GM12865 (cell line): ENCODE data around the gene DNAH2.

Experiments used
- DNase-seq: peaks from one replicate; pipeline ENCODE4 v3.0.0; 2010; ENCODE audit warnings: low read depth
- H3K4me3 ChIP-seq: 2 replicates; pipeline ENCODE4 v1.5.1; 2011; ENCODE audit warnings: mild to moderate bottlenecking, low read depth, low read length, control low read depth
- TF ChIP-seq, protein P1 (sequence below): IDR thresholded peaks from 2 replicates; pipeline ENCODE4 v1.5.1; 2011; ENCODE audit warnings: low read length, control low read depth, low read depth, inconsistent platforms; ENCODE audit not compliant: insufficient read depth; ENCODE audit errors: missing control alignments

Gene DNAH2

DNA sequence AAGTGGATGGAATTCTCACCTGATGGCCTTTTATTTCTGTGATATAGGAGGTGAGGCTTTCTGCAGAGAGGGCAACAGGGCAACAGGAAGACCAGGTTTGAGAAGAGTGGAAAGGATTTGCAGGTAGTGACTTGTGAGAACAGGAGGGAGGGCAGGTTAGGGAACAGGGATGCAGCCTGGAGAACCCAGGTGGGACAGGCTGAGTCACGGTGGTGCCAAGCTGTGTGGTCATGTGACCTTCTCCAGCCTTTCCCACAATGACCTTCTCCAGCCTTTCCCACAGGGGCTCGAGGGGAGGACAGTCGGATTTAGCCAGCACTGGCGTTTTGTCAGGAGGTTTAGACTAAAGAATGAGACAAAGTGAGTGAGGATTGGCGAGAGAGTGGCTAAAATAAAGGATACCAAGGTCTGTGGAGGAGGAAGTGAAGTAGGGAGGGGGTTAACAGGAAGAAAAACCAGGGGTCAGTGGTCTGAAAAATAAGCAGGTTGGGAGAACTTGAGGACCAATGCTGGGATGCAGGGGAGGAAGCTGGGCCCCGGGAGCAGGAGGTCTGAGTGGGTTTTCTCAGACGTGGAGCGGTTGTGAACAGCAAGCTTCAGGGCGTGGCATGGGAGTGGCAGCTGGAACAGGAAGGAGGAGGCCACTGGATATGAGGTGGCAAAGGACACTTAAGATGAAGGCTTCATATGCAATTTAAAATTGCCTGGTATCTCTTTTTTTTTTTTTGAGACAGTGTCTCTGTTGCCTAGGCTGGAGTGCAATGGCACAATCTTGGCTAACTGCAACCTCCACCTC lies 37.7 kb downstream of the DNAH2 start:
- TF ChIP-seq, protein P1, sequence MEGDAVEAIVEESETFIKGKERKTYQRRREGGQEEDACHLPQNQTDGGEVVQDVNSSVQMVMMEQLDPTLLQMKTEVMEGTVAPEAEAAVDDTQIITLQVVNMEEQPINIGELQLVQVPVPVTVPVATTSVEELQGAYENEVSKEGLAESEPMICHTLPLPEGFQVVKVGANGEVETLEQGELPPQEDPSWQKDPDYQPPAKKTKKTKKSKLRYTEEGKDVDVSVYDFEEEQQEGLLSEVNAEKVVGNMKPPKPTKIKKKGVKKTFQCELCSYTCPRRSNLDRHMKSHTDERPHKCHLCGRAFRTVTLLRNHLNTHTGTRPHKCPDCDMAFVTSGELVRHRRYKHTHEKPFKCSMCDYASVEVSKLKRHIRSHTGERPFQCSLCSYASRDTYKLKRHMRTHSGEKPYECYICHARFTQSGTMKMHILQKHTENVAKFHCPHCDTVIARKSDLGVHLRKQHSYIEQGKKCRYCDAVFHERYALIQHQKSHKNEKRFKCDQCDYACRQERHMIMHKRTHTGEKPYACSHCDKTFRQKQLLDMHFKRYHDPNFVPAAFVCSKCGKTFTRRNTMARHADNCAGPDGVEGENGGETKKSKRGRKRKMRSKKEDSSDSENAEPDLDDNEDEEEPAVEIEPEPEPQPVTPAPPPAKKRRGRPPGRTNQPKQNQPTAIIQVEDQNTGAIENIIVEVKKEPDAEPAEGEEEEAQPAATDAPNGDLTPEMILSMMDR = no peak
- no peak overlapping the region for H3K4me3 ChIP-seq
- no peak for DNase-seq

DNA sequence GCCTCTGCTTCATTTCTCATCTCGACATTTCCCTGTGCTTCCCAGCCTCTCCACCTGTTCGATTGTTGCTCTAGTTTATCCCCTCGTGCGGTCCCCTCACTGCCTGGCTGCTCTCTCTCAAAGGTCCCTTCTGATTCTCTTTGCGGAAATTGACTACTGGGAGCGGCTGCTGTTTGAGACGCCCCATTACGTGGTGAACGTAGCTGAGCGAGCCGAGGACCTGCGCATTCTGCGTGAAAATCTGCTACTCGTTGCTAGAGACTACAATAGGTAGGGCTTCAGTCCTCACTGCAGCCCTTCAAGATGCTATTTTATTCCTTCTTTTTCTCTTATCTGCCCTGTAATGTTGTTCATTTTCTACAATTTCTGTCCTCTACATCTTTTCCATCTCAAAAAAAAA lies 39.4 kb downstream of the DNAH2 start:
- no peak for DNase-seq
- TF ChIP-seq, protein P1 = no peak
- H3K4me3 ChIP-seq = no peak overlapping the region

DNA sequence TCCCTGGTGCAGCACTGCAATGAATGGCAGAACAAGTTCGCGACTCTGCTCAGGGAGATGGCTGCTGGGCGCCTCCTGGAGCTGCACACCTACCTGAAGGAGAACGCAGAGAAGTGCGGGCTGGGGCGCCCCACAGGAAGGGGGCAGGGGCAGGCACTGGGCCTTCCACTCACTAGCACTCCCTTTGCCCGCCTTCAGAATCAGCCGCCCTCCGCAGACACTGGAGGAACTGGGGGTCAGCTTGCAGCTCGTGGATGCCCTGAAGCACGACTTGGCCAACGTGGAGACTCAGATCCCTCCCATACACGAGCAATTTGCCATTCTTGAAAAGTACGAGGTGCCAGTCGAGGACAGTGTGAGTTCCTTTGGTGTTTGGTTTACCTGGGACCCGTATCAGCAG lies 46.4 kb downstream of the DNAH2 start:
- TF ChIP-seq, protein P1 = no peak
- no peak for DNase-seq
- H3K4me3 ChIP-seq = no peak overlapping the region

- H3K4me3 ChIP-seq = no peak overlapping the region
- DNase-seq = no peak
- TF ChIP-seq, protein P1 = no peak
These were observed 49.5 kb downstream of the DNAH2 start for GRCh38 chr17:7767004-7767403.

GRCh38 chr17:7767405-7768021 lies 50.0 kb downstream of the DNAH2 start:
- H3K4me3 ChIP-seq = no peak overlapping the region
- no peak for DNase-seq
- TF ChIP-seq, protein P1 = no peak

DNA sequence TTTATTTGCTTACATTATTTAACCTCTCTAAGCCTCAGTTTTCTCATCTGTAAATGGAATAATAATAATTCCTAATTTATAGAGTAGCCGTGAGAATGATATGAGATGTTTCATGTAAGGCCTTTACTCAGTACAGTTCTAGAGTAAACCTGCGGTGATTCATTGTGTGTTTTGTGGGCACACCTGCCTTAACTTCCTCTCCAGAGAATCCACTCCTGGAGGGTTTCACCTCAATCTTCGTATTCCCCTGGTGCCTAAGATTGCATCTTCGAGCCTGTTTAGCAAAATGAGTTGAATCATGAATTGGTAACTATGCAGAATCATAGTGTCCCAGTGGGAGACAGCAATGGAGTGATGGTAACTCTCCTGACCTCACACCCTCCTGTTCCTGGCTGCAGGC lies 52.3 kb downstream of the DNAH2 start:
- no peak for DNase-seq
- TF ChIP-seq, protein P1 = no peak
- no peak overlapping the region for H3K4me3 ChIP-seq

- no peak overlapping the region for H3K4me3 ChIP-seq
- DNase-seq = no peak
- TF ChIP-seq, protein P1 = no peak
These were observed 56.5 kb downstream of the DNAH2 start for GRCh38 chr17:7774055-7774521.
